ENCODE measurements around the gene PTPRG.

Gene PTPRG

GRCh38 chr3:61894988-61895935, 333.9 kb downstream of the PTPRG start:
- Histone ChIP-seq H3K4ac (ENCODE audit: low read depth, low read length) (no peak overlapping the region), H3K9me3 (ENCODE audit: insufficient read depth, low read depth, low read length) (no peaks in the 10 kb centered on the region), H3K4me1 (ENCODE audit: control insufficient read depth in 1 of 2, insufficient read depth in 2 of 2, low read length in 2 of 2) (peaks cover 0 to 3% of the 10 kb centered on the region in 2 experiments), H3K9ac (ENCODE audit: low read length) (no peak overlapping the region), H3K4me2 (ENCODE audit: low read length) (no peak overlapping the region), H2AFZ (ENCODE audit: insufficient read depth, low read length, poor library complexity) (no peak overlapping the region), H3K27me3 (ENCODE audit: insufficient read depth, low read length) (no peaks in the 10 kb centered on the region), H3K36me3 (ENCODE audit: control insufficient read depth in 1 of 2, insufficient read depth in 2 of 2, low read length in 2 of 2) (no peaks in the 10 kb centered on the region), H4K8ac (ENCODE audit: low read depth, low read length) (no peak overlapping the region), H3K14ac (ENCODE audit: low read length) (no peak overlapping the region), H4K91ac (ENCODE audit: low read depth, low read length) (no peak overlapping the region), H3K79me1 (ENCODE audit: low read length) (no peaks in the 10 kb centered on the region), H3K4me3 (ENCODE audit: low read depth, low read length) (no peak overlapping the region), H3K18ac (ENCODE audit: low read length) (no peak overlapping the region), H3K79me2 (ENCODE audit: control insufficient read depth, insufficient read depth, low read length, poor library complexity) (no peaks in the 10 kb centered on the region), H2BK12ac (ENCODE audit: low read length) (no peak overlapping the region), H2BK5ac (ENCODE audit: low read depth, low read length, poor library complexity) (no peak overlapping the region), H4K12ac (ENCODE audit: low read depth, low read length) (no peak overlapping the region), H3K23ac (ENCODE audit: low read length) (no peak overlapping the region), H2BK120ac (ENCODE audit: insufficient read depth, low read length, poor library complexity) (no peak overlapping the region), H3K27ac (ENCODE audit: low read depth, low read length) (peak overlapping the region; percentile 36), H2AK5ac (ENCODE audit: low read length) (no peak overlapping the region)
- peak; percentile 3 to 33 for DNase-seq
- no CpG with 5 or more reads among the region's 7 CpGs for WGBS (ENCODE audit: extremely low coverage, insufficient coverage, insufficient read length)

- H3K4me3 ChIP-seq (ENCODE audit: low read depth, low read length) = no peak overlapping the region
- H3K23ac ChIP-seq (ENCODE audit: low read length) = no peak overlapping the region
- H2BK5ac ChIP-seq (ENCODE audit: low read depth, low read length, poor library complexity) = no peak overlapping the region
- DNase-seq = no peak
- H3K9me3 ChIP-seq (ENCODE audit: insufficient read depth, low read depth, low read length) = no peaks in the 10 kb centered on the region
- H3K4ac ChIP-seq (ENCODE audit: low read depth, low read length) = no peak overlapping the region
- no peaks in the 10 kb centered on the region for H3K79me2 ChIP-seq (ENCODE audit: control insufficient read depth, insufficient read depth, low read length, poor library complexity)
- H4K12ac ChIP-seq (ENCODE audit: low read depth, low read length) = no peak overlapping the region
- H3K4me2 ChIP-seq (ENCODE audit: low read length) = no peak overlapping the region
- no peak overlapping the region for H4K8ac ChIP-seq (ENCODE audit: low read depth, low read length)
- no peaks in the 10 kb centered on the region for H3K27me3 ChIP-seq (ENCODE audit: insufficient read depth, low read length)
- no peak overlapping the region for H4K91ac ChIP-seq (ENCODE audit: low read depth, low read length)
- H2BK120ac ChIP-seq (ENCODE audit: insufficient read depth, low read length, poor library complexity) = no peak overlapping the region
- peaks cover 0 to 3% of the 10 kb centered on the region in 2 experiments for H3K4me1 ChIP-seq (ENCODE audit: control insufficient read depth in 1 of 2, insufficient read depth in 2 of 2, low read length in 2 of 2)
- H3K27ac ChIP-seq (ENCODE audit: low read depth, low read length) = no peak overlapping the region
- no CpG with 5 or more reads among the region's 2 CpGs for WGBS (ENCODE audit: extremely low coverage, insufficient coverage, insufficient read length)
- no peak overlapping the region for H2AK5ac ChIP-seq (ENCODE audit: low read length)
- no peak overlapping the region for H3K9ac ChIP-seq (ENCODE audit: low read length)
- no peaks in the 10 kb centered on the region for H3K79me1 ChIP-seq (ENCODE audit: low read length)
- no peak overlapping the region for H3K14ac ChIP-seq (ENCODE audit: low read length)
- no peak overlapping the region for H2BK12ac ChIP-seq (ENCODE audit: low read length)
- H3K36me3 ChIP-seq (ENCODE audit: control insufficient read depth in 1 of 2, insufficient read depth in 2 of 2, low read length in 2 of 2) = no peaks in the 10 kb centered on the region
- H2AFZ ChIP-seq (ENCODE audit: insufficient read depth, low read length, poor library complexity) = no peak overlapping the region
- H3K18ac ChIP-seq (ENCODE audit: low read length) = no peak overlapping the region
Measured at GRCh38 chr3:61896251-61896650, 334.9 kb downstream of the PTPRG start.

GRCh38 chr3:61897848-61898247, 336.5 kb downstream of the PTPRG start:
- no peaks in the 10 kb centered on the region for H3K79me1 ChIP-seq (ENCODE audit: low read length)
- no peak overlapping the region for H4K12ac ChIP-seq (ENCODE audit: low read depth, low read length)
- no peak overlapping the region for H2AFZ ChIP-seq (ENCODE audit: insufficient read depth, low read length, poor library complexity)
- no peak overlapping the region for H3K4me2 ChIP-seq (ENCODE audit: low read length)
- no peak overlapping the region for H3K18ac ChIP-seq (ENCODE audit: low read length)
- no peak overlapping the region for H3K9ac ChIP-seq (ENCODE audit: low read length)
- H4K8ac ChIP-seq (ENCODE audit: low read depth, low read length) = no peak overlapping the region
- no peaks in the 10 kb centered on the region for H3K36me3 ChIP-seq (ENCODE audit: control insufficient read depth in 1 of 2, insufficient read depth in 2 of 2, low read length in 2 of 2)
- H2BK120ac ChIP-seq (ENCODE audit: insufficient read depth, low read length, poor library complexity) = no peak overlapping the region
- no CpG with 5 or more reads among the region's 2 CpGs for WGBS (ENCODE audit: extremely low coverage, insufficient coverage, insufficient read length)
- no peak overlapping the region for H3K23ac ChIP-seq (ENCODE audit: low read length)
- H3K27me3 ChIP-seq (ENCODE audit: insufficient read depth, low read length) = no peaks in the 10 kb centered on the region
- peaks cover 0 to 3% of the 10 kb centered on the region in 2 experiments for H3K4me1 ChIP-seq (ENCODE audit: control insufficient read depth in 1 of 2, insufficient read depth in 2 of 2, low read length in 2 of 2)
- no peak overlapping the region for H3K4me3 ChIP-seq (ENCODE audit: low read depth, low read length)
- H3K4ac ChIP-seq (ENCODE audit: low read depth, low read length) = no peak overlapping the region
- H3K79me2 ChIP-seq (ENCODE audit: control insufficient read depth, insufficient read depth, low read length, poor library complexity) = no peaks in the 10 kb centered on the region
- H2BK12ac ChIP-seq (ENCODE audit: low read length) = no peak overlapping the region
- H3K9me3 ChIP-seq (ENCODE audit: insufficient read depth, low read depth, low read length) = no peaks in the 10 kb centered on the region
- DNase-seq = no peak
- H2AK5ac ChIP-seq (ENCODE audit: low read length) = no peak overlapping the region
- H3K14ac ChIP-seq (ENCODE audit: low read length) = no peak overlapping the region
- no peak overlapping the region for H2BK5ac ChIP-seq (ENCODE audit: low read depth, low read length, poor library complexity)
- no peak overlapping the region for H4K91ac ChIP-seq (ENCODE audit: low read depth, low read length)
- H3K27ac ChIP-seq (ENCODE audit: low read depth, low read length) = no peak overlapping the region

- Histone ChIP-seq H3K27ac (ENCODE audit: low read depth, low read length) (no peak overlapping the region), H3K27me3 (ENCODE audit: insufficient read depth, low read length) (no peaks in the 10 kb centered on the region)
Measured at GRCh38 chr3:61899700-61900462, 338.5 kb downstream of the PTPRG start.

More at GRCh38 chr3:61899700-61900462, 338.5 kb downstream of the PTPRG start:
- Histone ChIP-seq H2BK5ac (ENCODE audit: low read depth, low read length, poor library complexity) (no peak overlapping the region), H3K79me2 (ENCODE audit: control insufficient read depth, insufficient read depth, low read length, poor library complexity) (no peaks in the 10 kb centered on the region), H3K4me2 (ENCODE audit: low read length) (no peak overlapping the region), H4K91ac (ENCODE audit: low read depth, low read length) (no peak overlapping the region), H4K8ac (ENCODE audit: low read depth, low read length) (no peak overlapping the region), H2AK5ac (ENCODE audit: low read length) (no peak overlapping the region), H3K18ac (ENCODE audit: low read length) (no peak overlapping the region), H3K9ac (ENCODE audit: low read length) (no peak overlapping the region), H3K4me1 (ENCODE audit: control insufficient read depth in 1 of 2, insufficient read depth in 2 of 2, low read length in 2 of 2) (peaks cover 0 to 1% of the 10 kb centered on the region in 2 experiments), H4K12ac (ENCODE audit: low read depth, low read length) (no peak overlapping the region), H2AFZ (ENCODE audit: insufficient read depth, low read length, poor library complexity) (no peak overlapping the region), H3K4ac (ENCODE audit: low read depth, low read length) (no peak overlapping the region), H3K14ac (ENCODE audit: low read length) (no peak overlapping the region), H2BK12ac (ENCODE audit: low read length) (no peak overlapping the region), H3K4me3 (ENCODE audit: low read depth, low read length) (no peak overlapping the region), H3K23ac (ENCODE audit: low read length) (no peak overlapping the region), H3K36me3 (ENCODE audit: control insufficient read depth in 1 of 2, insufficient read depth in 2 of 2, low read length in 2 of 2) (no peaks in the 10 kb centered on the region), H3K79me1 (ENCODE audit: low read length) (no peaks in the 10 kb centered on the region), H2BK120ac (ENCODE audit: insufficient read depth, low read length, poor library complexity) (no peak overlapping the region), H3K9me3 (ENCODE audit: insufficient read depth, low read depth, low read length) (no peaks in the 10 kb centered on the region)
- no CpG with 5 or more reads among the region's 9 CpGs for WGBS (ENCODE audit: extremely low coverage, insufficient coverage, insufficient read length)
- no peak for DNase-seq
